UCSD-AML1 (cell line): ENCODE measurements around the gene HAO2.

Source experiments
- DNase-seq: peaks from one replicate; lab custom pipeline; 2025; ENCODE audit not compliant: unreplicated experiment; lab: John Stamatoyannopoulos, UW

The HAO2 gene

GRCh38 chr1:119379117-119379516 is 10.5 kb downstream of the HAO2 start:
- DNase-seq, result no peak

- DNase-seq, result no peak
These were observed 11.7 kb downstream of the HAO2 start for GRCh38 chr1:119380304-119380703.

- no peak for DNase-seq
These were observed 12.5 kb downstream of the HAO2 start for GRCh38 chr1:119380983-119381662.

GRCh38 chr1:119384591-119384990 is 16.0 kb downstream of the HAO2 start:
- DNase-seq, result no peak

- DNase-seq, result no peak
These were observed 17.1 kb downstream of the HAO2 start for GRCh38 chr1:119385650-119386049.

- no peak for DNase-seq
These were observed 19.3 kb downstream of the HAO2 start for GRCh38 chr1:119387858-119388257.

GRCh38 chr1:119388450-119388849 is 19.9 kb downstream of the HAO2 start:
- DNase-seq, result no peak

GRCh38 chr1:119390526-119390925 is 21.9 kb downstream of the HAO2 start:
- no peak for DNase-seq

GRCh38 chr1:119391749-119392148 is 23.2 kb downstream of the HAO2 start:
- DNase-seq, result no peak

- DNase-seq, result no peak
These were observed 25.5 kb downstream of the HAO2 start for GRCh38 chr1:119394085-119394484.

- no peak for DNase-seq
These were observed 28.4 kb downstream of the HAO2 start for GRCh38 chr1:119396982-119397381.

- DNase-seq, result no peak
These were observed 29.4 kb downstream of the HAO2 start for GRCh38 chr1:119397986-119398385.

GRCh38 chr1:119404736-119405135 is 36.2 kb downstream of the HAO2 start:
- no peak for DNase-seq

GRCh38 chr1:119409731-119410130 is 41.1 kb downstream of the HAO2 start:
- no peak for DNase-seq

- DNase-seq, result no peak
These were observed 42.4 kb downstream of the HAO2 start for GRCh38 chr1:119410961-119411360.

- no peak for DNase-seq
These were observed 46.4 kb downstream of the HAO2 start, which contains the start of gene HSD3B2 for GRCh38 chr1:119414950-119415349. HSD3B2 (plus strand) TSS chr1:119415150; CDS start chr1:119415420, 270 bp downstream.

GRCh38 chr1:119416006-119416640 is 47.5 kb downstream of the HAO2 start:
- DNase-seq, result no peak

- DNase-seq, result no peak
These were observed 50.5 kb downstream of the HAO2 start for GRCh38 chr1:119419109-119419508.

GRCh38 chr1:119420638-119421037 is 52.1 kb downstream of the HAO2 start:
- DNase-seq, result no peak

GRCh38 chr1:119422631-119423030 is 54.0 kb downstream of the HAO2 start:
- DNase-seq, result no peak

- DNase-seq, result no peak
These were observed 60.4 kb downstream of the HAO2 start for GRCh38 chr1:119428991-119429390.

GRCh38 chr1:119429687-119430086 is 61.1 kb downstream of the HAO2 start:
- DNase-seq, result no peak

- DNase-seq, result no peak
These were observed 61.9 kb downstream of the HAO2 start for GRCh38 chr1:119430486-119430885.
